ENCODE data around the gene TIMP2. TPM values are rescaled to one million over a fixed set of nuclear protein-coding genes. Genes with fewer than 3 reads are reported as not detected.

TIMP2 gene
- total and polyA plus RNA-seq, 4 donors: 8.9 to 37.6 (median 10.1) TPM

DNA sequence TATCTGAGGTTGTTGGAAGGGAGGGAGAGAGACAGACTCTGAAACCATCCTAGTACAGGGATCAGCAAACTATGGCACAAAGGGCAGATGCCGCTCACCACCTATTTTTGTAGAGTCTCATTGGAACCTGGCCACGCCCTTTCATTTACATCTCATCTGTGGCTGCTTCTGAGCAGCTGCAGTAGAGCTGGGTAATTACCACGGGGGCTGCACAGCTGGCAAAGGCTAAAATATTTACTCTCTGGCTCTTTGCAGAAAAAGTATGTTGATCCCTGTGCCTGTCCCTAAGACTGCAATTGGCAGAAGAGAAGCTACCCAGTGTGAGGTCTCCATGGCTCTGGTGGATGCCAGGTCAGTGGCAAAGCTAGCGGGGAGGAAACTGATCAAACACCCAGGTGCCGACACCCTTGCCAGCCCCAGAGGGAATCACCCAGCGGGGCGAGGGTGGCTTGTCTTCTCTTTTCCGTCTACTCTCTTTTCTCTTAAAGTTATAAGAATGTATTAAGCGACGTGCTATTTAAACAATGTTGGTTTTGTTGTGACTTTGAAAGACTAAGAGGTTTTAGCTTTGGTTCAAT is 36.2 kb downstream of the TIMP2 start:
- H3K9me3 ChIP-seq (ENCODE audit: control insufficient read depth in 4 of 4, low read length in 3 of 4): no peaks in the 10 kb centered on the region
- peaks cover 0 to 8% (median 6%) of the 10 kb centered on the region in 4 donors for H3K4me1 ChIP-seq (ENCODE audit: control insufficient read depth in 4 of 4, insufficient read depth in 4 of 4, low read length in 3 of 4)
- WGBS: 90% methylated on average over 10 of the region's 10 CpGs
- no peaks in the 10 kb centered on the region for H3K27me3 ChIP-seq (ENCODE audit: control insufficient read depth in 4 of 4, insufficient read depth in 4 of 4, low read length in 3 of 4)
- H3K27ac ChIP-seq (ENCODE audit: low read depth in 1 of 2, low read length in 2 of 2): no peak overlapping the region
- no peak overlapping the region for H3K9ac ChIP-seq (ENCODE audit: low read depth in 1 of 2, low read length in 2 of 2)
- TF ChIP-seq, protein P1, sequence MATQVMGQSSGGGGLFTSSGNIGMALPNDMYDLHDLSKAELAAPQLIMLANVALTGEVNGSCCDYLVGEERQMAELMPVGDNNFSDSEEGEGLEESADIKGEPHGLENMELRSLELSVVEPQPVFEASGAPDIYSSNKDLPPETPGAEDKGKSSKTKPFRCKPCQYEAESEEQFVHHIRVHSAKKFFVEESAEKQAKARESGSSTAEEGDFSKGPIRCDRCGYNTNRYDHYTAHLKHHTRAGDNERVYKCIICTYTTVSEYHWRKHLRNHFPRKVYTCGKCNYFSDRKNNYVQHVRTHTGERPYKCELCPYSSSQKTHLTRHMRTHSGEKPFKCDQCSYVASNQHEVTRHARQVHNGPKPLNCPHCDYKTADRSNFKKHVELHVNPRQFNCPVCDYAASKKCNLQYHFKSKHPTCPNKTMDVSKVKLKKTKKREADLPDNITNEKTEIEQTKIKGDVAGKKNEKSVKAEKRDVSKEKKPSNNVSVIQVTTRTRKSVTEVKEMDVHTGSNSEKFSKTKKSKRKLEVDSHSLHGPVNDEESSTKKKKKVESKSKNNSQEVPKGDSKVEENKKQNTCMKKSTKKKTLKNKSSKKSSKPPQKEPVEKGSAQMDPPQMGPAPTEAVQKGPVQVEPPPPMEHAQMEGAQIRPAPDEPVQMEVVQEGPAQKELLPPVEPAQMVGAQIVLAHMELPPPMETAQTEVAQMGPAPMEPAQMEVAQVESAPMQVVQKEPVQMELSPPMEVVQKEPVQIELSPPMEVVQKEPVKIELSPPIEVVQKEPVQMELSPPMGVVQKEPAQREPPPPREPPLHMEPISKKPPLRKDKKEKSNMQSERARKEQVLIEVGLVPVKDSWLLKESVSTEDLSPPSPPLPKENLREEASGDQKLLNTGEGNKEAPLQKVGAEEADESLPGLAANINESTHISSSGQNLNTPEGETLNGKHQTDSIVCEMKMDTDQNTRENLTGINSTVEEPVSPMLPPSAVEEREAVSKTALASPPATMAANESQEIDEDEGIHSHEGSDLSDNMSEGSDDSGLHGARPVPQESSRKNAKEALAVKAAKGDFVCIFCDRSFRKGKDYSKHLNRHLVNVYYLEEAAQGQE (IDR thresholded peaks at IDR 0.05): no peak
- TF ChIP-seq, protein P2, sequence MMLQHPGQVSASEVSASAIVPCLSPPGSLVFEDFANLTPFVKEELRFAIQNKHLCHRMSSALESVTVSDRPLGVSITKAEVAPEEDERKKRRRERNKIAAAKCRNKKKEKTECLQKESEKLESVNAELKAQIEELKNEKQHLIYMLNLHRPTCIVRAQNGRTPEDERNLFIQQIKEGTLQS (IDR thresholded peaks at IDR 0.05): no peak
- no peak for TF ChIP-seq GABPA (IDR thresholded peaks at IDR 0.05 in 1 of 2, conservative IDR thresholded peaks at IDR 0.05 in 1 of 2)
- TF ChIP-seq JUND (IDR thresholded peaks at IDR 0.05): no peak
- no peak for TF ChIP-seq TAF1 (conservative IDR thresholded peaks at IDR 0.05)
- no peak for TF ChIP-seq NR2F2 (IDR thresholded peaks at IDR 0.05)
- TF ChIP-seq, protein P3, sequence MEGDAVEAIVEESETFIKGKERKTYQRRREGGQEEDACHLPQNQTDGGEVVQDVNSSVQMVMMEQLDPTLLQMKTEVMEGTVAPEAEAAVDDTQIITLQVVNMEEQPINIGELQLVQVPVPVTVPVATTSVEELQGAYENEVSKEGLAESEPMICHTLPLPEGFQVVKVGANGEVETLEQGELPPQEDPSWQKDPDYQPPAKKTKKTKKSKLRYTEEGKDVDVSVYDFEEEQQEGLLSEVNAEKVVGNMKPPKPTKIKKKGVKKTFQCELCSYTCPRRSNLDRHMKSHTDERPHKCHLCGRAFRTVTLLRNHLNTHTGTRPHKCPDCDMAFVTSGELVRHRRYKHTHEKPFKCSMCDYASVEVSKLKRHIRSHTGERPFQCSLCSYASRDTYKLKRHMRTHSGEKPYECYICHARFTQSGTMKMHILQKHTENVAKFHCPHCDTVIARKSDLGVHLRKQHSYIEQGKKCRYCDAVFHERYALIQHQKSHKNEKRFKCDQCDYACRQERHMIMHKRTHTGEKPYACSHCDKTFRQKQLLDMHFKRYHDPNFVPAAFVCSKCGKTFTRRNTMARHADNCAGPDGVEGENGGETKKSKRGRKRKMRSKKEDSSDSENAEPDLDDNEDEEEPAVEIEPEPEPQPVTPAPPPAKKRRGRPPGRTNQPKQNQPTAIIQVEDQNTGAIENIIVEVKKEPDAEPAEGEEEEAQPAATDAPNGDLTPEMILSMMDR (IDR thresholded peaks at IDR 0.05; ENCODE audit: low read depth, low read length, missing input control): no peak
- no peak for TF ChIP-seq FOXA1 (IDR thresholded peaks at IDR 0.05)
- no peak overlapping the region for H3K4me3 ChIP-seq (ENCODE audit: low read depth in 1 of 3, low read length in 3 of 3)
- no peak for DNase-seq (ENCODE audit: low spot score)
- no peaks in the 10 kb centered on the region for H3K36me3 ChIP-seq (ENCODE audit: control insufficient read depth in 4 of 4, insufficient read depth in 3 of 4, low read depth in 1 of 4, low read length in 3 of 4)

DNA sequence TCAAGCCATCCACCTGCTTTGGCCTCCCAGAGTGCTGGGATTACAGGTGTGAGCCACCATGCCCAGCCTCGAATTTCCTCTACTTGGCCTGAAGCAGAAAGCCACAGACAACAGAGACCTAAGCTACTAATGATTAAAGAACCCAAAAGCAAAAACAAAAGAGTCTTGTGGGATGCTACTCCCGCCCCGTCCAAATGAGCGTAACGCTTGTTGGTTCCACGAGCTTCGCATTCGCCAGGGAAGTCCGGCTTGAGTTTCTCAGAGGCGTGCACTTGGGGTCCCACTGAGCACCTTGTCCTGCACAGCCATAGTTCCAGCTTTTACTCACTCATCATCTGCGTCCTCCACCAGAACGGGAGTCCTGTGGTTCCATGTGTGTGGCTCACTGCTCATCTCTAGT is 38.2 kb downstream of the TIMP2 start:
- Histone ChIP-seq H3K36me3 (ENCODE audit: control insufficient read depth in 4 of 4, insufficient read depth in 3 of 4, low read depth in 1 of 4, low read length in 3 of 4) (no peaks in the 10 kb centered on the region), H3K9ac (ENCODE audit: low read depth in 1 of 2, low read length in 2 of 2) (no peak overlapping the region), H3K27ac (ENCODE audit: low read depth in 1 of 2, low read length in 2 of 2) (no peak overlapping the region), H3K27me3 (ENCODE audit: control insufficient read depth in 4 of 4, insufficient read depth in 4 of 4, low read length in 3 of 4) (no peaks in the 10 kb centered on the region), H3K4me1 (ENCODE audit: control insufficient read depth in 4 of 4, insufficient read depth in 4 of 4, low read length in 3 of 4) (peaks cover 0 to 13% (median 8%) of the 10 kb centered on the region in 4 donors), H3K4me3 (ENCODE audit: low read depth in 1 of 3, low read length in 3 of 3) (no peak overlapping the region), H3K9me3 (ENCODE audit: control insufficient read depth in 4 of 4, low read length in 3 of 4) (no peaks in the 10 kb centered on the region)
- TF ChIP-seq SP1 (IDR thresholded peaks at IDR 0.05) (no peak), TAF1 (conservative IDR thresholded peaks at IDR 0.05) (no peak), FOXA2 (IDR thresholded peaks at IDR 0.05) (no peak), GABPA (IDR thresholded peaks at IDR 0.05 in 1 of 2, conservative IDR thresholded peaks at IDR 0.05 in 1 of 2) (no peak), YY1 (IDR thresholded peaks at IDR 0.05) (no peak), JUND (IDR thresholded peaks at IDR 0.05) (no peak), NR2F2 (IDR thresholded peaks at IDR 0.05) (no peak), HNF4G (IDR thresholded peaks at IDR 0.05) (no peak), EGR1 (IDR thresholded peaks at IDR 0.05; ENCODE audit: low read depth in 2 of 2) (no peak), RXRA (IDR thresholded peaks at IDR 0.05) (no peak)
- TF ChIP-seq, protein P4, sequence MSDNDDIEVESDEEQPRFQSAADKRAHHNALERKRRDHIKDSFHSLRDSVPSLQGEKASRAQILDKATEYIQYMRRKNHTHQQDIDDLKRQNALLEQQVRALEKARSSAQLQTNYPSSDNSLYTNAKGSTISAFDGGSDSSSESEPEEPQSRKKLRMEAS (IDR thresholded peaks at IDR 0.05): no peak
- TF ChIP-seq, protein P1 (IDR thresholded peaks at IDR 0.05): no peak
- TF ChIP-seq, protein P2 (IDR thresholded peaks at IDR 0.05): no peak
- TF ChIP-seq, protein P5, sequence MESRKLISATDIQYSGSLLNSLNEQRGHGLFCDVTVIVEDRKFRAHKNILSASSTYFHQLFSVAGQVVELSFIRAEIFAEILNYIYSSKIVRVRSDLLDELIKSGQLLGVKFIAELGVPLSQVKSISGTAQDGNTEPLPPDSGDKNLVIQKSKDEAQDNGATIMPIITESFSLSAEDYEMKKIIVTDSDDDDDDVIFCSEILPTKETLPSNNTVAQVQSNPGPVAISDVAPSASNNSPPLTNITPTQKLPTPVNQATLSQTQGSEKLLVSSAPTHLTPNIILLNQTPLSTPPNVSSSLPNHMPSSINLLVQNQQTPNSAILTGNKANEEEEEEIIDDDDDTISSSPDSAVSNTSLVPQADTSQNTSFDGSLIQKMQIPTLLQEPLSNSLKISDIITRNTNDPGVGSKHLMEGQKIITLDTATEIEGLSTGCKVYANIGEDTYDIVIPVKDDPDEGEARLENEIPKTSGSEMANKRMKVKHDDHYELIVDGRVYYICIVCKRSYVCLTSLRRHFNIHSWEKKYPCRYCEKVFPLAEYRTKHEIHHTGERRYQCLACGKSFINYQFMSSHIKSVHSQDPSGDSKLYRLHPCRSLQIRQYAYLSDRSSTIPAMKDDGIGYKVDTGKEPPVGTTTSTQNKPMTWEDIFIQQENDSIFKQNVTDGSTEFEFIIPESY (IDR thresholded peaks at IDR 0.05): no peak
- 93% methylated on average over 12 of the region's 12 CpGs for WGBS
- DNase-seq (ENCODE audit: low spot score): no peak
